Muscle layer of duodenum (tissue), 2 donors: ENCODE data around the gene ABI1.

Source experiments
- H3K27ac ChIP-seq: one replicate; pipeline ENCODE4 v1.7.0; 2013; ENCODE audit warnings: mild to moderate bottlenecking, low read length
- H3K27me3 ChIP-seq: one replicate; pipeline ENCODE4 v1.7.0; 2013; ENCODE audit warnings: low read depth, mild to moderate bottlenecking, control low read depth, low read length
- H3K36me3 ChIP-seq, 2 donors: one replicate each; pipeline ENCODE4 v1.7.0; 2013; ENCODE audit warnings: low read length in 2 of 2, control low read depth in 1 of 2, mild to moderate bottlenecking in 1 of 2; ENCODE audit not compliant: insufficient read depth in 2 of 2, control insufficient read depth in 1 of 2
- H3K4me1 ChIP-seq, 2 donors: one replicate each; pipeline ENCODE4 v1.7.0; 2013; ENCODE audit warnings: low read length in 2 of 2, mild to moderate bottlenecking in 2 of 2, control low read depth in 1 of 2, moderate library complexity in 1 of 2; ENCODE audit not compliant: insufficient read depth in 2 of 2, control insufficient read depth in 1 of 2
- H3K4me3 ChIP-seq, 2 donors: one replicate each; pipeline ENCODE4 v1.7.0; 2013; ENCODE audit warnings: low read length in 2 of 2, low read depth in 1 of 2, mild to moderate bottlenecking in 1 of 2
- H3K9me3 ChIP-seq, 2 donors: one replicate each; pipeline ENCODE4 v1.7.0; 2013; ENCODE audit warnings: low read length in 2 of 2, control low read depth in 1 of 2, mild to moderate bottlenecking in 1 of 2; ENCODE audit not compliant: control insufficient read depth in 1 of 2
- donor health status: healthy.

ABI1 gene

GRCh38 chr10:26781797-26782196, 79.0 kb downstream of the ABI1 start:
- Histone ChIP-seq H3K27me3 (no peaks in the 10 kb centered on the region), H3K27ac (no peak overlapping the region), H3K9me3 (no peaks in the 10 kb centered on the region), H3K36me3 (no peaks in the 10 kb centered on the region), H3K4me1 (peaks cover 7 to 17% of the 10 kb centered on the region in 2 donors), H3K4me3 (no peak overlapping the region)

DNA sequence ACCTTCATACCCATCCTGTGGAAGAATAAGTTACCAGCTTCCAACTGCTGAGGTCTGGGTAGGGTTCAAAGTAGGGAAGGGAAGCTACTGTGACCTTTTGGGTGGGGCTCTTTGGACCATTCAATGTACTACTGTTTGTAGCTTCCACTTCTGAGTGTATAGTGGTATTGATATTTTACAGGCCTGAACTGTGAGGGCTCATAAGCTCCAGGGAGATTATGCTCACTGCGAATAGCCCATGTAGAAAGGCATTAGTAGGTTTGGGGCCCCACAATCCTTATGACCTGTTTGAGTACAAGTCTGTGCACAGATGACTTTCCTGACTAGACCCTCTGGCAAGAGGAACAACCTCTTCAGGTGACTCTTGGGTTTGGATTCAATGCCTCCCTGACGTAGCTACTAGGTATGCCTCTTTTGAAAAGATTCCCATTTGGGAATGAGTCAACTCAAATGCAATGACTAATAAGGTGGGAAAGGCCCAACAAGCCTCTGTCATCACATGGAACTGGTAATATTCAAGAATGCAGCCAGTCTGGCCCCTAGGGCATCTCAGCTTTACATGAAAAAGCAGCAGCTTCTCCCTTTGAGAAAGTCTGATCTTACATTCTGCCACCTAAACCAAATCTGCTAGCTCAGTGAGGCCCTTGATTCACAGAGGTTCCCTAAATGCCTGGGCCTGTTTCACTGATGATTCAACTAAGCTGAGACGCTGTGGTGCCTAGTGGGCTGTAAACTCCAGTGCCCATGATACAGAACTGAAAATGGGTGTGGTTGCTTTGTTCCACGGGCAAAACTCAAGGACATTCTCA, 79.8 kb downstream of the ABI1 start:
- Histone ChIP-seq H3K4me3 (no peak overlapping the region), H3K36me3 (no peaks in the 10 kb centered on the region), H3K27ac (no peak overlapping the region), H3K9me3 (no peaks in the 10 kb centered on the region), H3K27me3 (no peaks in the 10 kb centered on the region), H3K4me1 (peaks cover 7 to 17% of the 10 kb centered on the region in 2 donors)

DNA sequence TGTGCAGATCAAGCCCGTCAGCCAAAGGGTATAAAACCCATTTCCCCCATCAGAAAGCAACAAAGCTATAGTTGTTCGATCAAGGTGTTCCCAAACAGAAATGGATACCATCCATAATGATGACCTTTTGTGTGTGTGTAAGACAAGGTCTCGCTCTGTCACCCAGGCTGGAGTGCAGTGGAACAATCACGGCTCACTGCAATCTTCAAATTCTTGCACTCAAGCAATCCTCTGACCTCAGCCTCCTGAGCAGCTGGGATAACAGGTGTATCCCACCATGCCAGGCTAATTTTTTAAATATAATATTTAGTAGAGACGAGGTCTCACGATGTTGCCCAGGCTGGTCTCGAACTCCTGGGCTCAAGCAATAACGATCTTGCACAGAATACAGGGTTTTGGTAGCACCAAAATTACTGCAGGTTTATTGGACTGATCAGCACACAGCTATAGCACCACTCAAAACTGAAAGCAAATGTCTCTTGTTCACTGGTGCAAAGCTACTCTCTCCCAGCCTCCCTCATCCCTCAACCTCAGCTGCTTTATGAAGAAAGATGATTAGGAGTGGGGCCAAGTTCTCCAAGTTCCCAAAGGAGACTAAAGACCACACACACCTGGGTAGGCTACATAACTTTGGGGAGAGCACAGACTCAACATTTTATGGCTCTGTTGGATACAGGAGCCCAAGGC, 80.5 kb downstream of the ABI1 start:
- H3K4me1 ChIP-seq, result peaks cover 7 to 17% of the 10 kb centered on the region in 2 donors
- no peak overlapping the region for H3K27ac ChIP-seq
- no peaks in the 10 kb centered on the region for H3K27me3 ChIP-seq
- H3K4me3 ChIP-seq, result no peak overlapping the region
- H3K9me3 ChIP-seq, result no peaks in the 10 kb centered on the region
- no peaks in the 10 kb centered on the region for H3K36me3 ChIP-seq

DNA sequence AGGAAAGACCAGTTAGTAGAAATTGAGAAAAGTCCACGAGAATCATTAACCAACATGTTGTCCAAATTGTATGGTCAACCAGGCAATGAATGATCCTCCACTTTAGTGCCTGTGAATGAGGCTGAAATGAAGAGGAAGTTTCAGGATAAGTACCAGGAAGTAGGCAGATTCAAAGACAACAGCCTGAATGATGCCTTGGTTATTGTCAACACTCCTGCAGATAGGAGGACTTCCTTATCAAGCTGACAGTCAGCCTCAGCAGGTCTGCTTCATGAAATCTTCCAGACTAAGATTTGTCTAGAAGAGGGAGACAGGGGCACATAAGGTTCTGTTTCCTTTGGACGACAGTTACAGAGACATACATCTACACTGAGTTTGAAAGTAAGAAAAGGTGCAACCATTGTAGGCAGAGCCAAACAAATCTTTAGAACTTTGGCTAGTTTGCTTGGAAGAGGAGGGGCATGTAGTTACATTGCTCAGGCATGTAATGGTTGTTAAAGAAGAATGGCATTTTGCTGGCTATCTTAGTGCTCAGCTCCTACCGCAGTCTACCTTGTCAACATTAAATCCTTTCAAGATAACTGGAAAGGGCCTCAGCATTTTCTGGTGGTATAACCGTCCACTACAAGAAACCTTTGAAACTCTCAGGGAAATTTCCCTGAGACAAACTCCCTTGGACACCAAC, 81.4 kb downstream of the ABI1 start:
- no peaks in the 10 kb centered on the region for H3K27me3 ChIP-seq
- H3K27ac ChIP-seq, result no peak overlapping the region
- H3K9me3 ChIP-seq, result no peaks in the 10 kb centered on the region
- peaks cover 7 to 10% of the 10 kb centered on the region in 2 donors for H3K4me1 ChIP-seq
- no peaks in the 10 kb centered on the region for H3K36me3 ChIP-seq
- H3K4me3 ChIP-seq, result no peak overlapping the region

DNA sequence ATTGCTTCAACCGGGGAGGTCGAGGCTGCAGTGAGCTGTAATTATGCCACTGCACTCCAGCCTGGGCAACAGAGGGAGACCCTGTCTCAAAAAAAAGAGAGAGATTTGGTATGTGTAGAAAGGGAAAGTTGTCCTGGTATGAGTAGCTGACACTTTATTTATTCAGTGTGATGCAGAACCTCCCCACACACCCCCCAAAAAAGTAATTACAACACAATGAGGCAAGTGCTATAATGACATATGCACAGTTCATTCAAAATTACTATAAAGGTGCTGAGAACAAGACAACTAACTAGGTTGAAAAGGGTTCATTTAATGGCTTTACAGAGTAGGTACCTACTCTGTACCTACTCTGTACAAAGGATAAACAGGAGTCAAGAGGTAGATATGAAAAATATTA, 83.1 kb downstream of the ABI1 start:
- Histone ChIP-seq H3K4me3 (no peak overlapping the region), H3K36me3 (no peaks in the 10 kb centered on the region), H3K4me1 (peaks cover 5 to 7% of the 10 kb centered on the region in 2 donors), H3K27ac (no peak overlapping the region), H3K27me3 (no peaks in the 10 kb centered on the region), H3K9me3 (no peaks in the 10 kb centered on the region)

DNA sequence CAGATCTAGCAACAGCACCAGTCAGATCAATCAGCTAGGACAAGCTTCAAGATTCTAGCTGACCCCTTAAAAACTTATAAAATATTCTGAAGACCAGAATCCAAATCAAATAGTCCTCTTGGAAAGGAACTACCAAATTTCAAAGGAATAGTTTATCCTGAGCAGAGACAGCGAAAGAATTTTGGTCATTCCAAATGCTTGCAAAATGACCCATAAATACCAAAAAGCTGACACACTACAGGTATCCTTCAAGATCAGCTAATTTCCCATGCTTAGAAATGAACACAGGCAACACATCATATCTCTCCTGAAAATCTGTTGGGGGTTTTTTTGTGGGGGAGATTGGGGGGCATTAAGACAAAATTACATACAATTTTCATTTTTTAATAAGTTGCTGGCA, 84.5 kb downstream of the ABI1 start:
- H3K27ac ChIP-seq, result no peak overlapping the region
- no peaks in the 10 kb centered on the region for H3K36me3 ChIP-seq
- peaks cover under 1 to 5% of the 10 kb centered on the region in 2 donors for H3K4me1 ChIP-seq
- no peaks in the 10 kb centered on the region for H3K9me3 ChIP-seq
- no peak overlapping the region for H3K4me3 ChIP-seq
- no peaks in the 10 kb centered on the region for H3K27me3 ChIP-seq

DNA sequence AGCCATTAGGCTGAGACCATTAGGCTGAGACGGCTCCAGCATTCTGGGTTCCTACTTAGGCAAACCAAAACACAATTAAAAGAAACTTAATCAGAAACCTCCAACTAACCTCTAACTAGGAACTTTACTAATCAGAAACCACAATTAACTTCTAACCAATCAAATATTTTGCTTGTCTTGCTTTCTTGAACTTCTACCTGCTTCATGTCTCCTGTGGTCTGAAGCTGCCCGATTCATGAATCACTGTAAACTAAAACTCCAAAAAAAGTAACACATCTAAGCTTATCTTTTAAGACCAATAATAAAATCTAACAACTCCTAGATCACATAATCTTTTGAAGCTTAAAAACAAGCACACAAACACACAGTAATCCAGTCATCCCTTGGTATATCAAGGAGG, 87.1 kb downstream of the ABI1 start:
- Histone ChIP-seq H3K4me3 (no peak overlapping the region), H3K27me3 (no peaks in the 10 kb centered on the region), H3K4me1 (no peaks in the 10 kb centered on the region), H3K9me3 (no peaks in the 10 kb centered on the region), H3K36me3 (peaks cover 0 to 1% of the 10 kb centered on the region in 2 donors), H3K27ac (no peak overlapping the region)

DNA sequence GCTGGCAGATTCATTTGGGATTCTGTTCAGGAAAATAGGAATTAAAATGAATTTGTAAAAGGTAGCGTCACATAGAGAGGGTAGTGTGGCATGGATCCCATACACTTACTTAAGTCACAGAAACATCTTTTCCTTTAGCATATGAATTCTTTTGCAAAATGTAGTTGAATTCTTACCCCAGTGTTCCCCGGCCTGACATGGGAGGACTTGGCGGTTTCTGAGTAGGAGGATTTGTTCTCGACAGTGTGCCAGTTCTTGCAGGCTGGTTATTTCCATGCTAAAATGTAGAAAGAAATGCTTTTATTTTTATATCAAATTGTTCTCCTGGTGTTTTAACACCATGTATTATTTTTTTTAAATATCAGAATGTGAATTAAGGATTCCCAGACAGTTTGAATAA, 90.7 kb downstream of the ABI1 start:
- Histone ChIP-seq H3K4me1 (no peaks in the 10 kb centered on the region), H3K4me3 (no peak overlapping the region), H3K9me3 (no peaks in the 10 kb centered on the region), H3K27me3 (no peaks in the 10 kb centered on the region), H3K36me3 (peaks cover 5 to 7% of the 10 kb centered on the region in 2 donors), H3K27ac (no peak overlapping the region)

DNA sequence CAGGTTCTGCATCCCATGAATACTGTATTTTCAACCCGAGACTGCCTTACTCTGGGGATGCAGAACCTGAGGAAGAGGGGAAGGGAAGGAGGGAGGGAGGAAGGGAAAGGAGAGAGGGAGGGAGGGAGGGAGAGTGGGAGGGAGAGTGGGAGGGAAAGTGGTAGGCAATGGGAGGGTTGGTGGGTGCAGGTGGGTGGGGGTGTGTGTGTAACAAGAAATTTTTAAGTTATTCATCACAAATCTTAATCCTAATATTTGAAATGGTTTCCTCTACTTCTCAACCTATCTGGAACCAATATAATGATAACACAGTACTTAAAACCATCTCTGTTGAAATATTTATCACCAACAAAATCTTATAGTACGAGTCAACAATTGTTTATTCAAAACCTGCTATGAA, 95.2 kb downstream of the ABI1 start:
- no peak overlapping the region for H3K4me3 ChIP-seq
- no peaks in the 10 kb centered on the region for H3K4me1 ChIP-seq
- no peaks in the 10 kb centered on the region for H3K9me3 ChIP-seq
- H3K27ac ChIP-seq, result no peak overlapping the region
- peaks cover 14 to 18% of the 10 kb centered on the region in 2 donors for H3K36me3 ChIP-seq
- H3K27me3 ChIP-seq, result no peaks in the 10 kb centered on the region

- Histone ChIP-seq H3K27ac (no peak overlapping the region), H3K4me3 (no peak overlapping the region), H3K9me3 (no peaks in the 10 kb centered on the region), H3K36me3 (peaks cover 11 to 14% of the 10 kb centered on the region in 2 donors), H3K4me1 (no peaks in the 10 kb centered on the region), H3K27me3 (no peaks in the 10 kb centered on the region)
These were observed 101.8 kb downstream of the ABI1 start for GRCh38 chr10:26759008-26759407.

DNA sequence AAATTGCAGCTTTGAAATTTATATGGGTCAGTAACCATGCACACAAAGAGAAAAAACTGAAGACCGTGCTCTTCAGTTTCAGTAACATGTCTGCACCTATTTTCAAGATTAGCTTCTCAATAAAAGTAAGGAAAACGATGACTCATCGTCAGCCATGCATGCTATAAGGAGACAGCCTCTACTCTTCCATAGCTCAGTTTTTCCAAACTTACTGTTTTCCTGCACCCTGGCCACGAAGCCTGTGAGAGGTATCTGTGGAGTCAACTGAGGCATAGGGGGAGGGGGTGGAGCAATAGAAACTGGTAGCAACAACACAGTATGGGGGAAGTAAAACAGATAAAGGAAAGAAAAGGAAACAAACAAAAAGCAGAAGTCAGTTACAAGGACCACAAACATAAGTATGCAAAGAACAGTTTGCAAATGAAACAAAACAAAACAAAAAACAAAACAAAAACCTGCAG, 105.3 kb downstream of the ABI1 start:
- Histone ChIP-seq H3K9me3 (no peaks in the 10 kb centered on the region), H3K4me3 (no peak overlapping the region), H3K4me1 (no peaks in the 10 kb centered on the region), H3K27me3 (no peaks in the 10 kb centered on the region), H3K36me3 (peaks cover 12 to 14% of the 10 kb centered on the region in 2 donors), H3K27ac (no peak overlapping the region)
